Measurements from ENCODE around the gene FRYL. TPM values are rescaled to one million over a fixed set of nuclear protein-coding genes. Genes with fewer than 3 reads are reported as not detected.
A peak's percentile ranks its signal among the peaks of the same experiment; 100 is the strongest.

Gene FRYL
- total and polyA plus RNA-seq, 2 experiments from 2014 or later = 15.7 to 82.3 TPM

GRCh38 chr4:48620831-48621230 lies 159.2 kb downstream of the FRYL start:
- H3K4me2 ChIP-seq = no peak overlapping the region
- no peaks in the 10 kb centered on the region for H3K27me3 ChIP-seq
- no peaks in the 10 kb centered on the region for H3K79me2 ChIP-seq
- H4K20me1 ChIP-seq (ENCODE audit: insufficient read depth, poor library complexity, severe bottlenecking) = no peaks in the 10 kb centered on the region
- no peaks in the 10 kb centered on the region for H3K4me1 ChIP-seq (ENCODE audit: insufficient read depth)
- H3K36me3 ChIP-seq (replicated peaks; ENCODE audit: insufficient read depth, low read depth) = no peaks in the 10 kb centered on the region
- no peaks in the 10 kb centered on the region for H3K9me2 ChIP-seq (replicated peaks; ENCODE audit: insufficient read depth)
- H2AFZ ChIP-seq = no peak overlapping the region
- H3K9me3 ChIP-seq (ENCODE audit: low read depth) = no peaks in the 10 kb centered on the region
- 80% methylated on average over 2 of the region's 2 CpGs for WGBS (ENCODE audit: low lambda C conversion rate, missing lambda C conversion rate)
- no peak for DNase-seq (ENCODE audit: low spot score)
- no peak for TF ChIP-seq CTCF (IDR thresholded peaks at IDR 0.05; ENCODE audit: poor library complexity)
- TF ChIP-seq EZH2 (IDR thresholded peaks at IDR 0.05; ENCODE audit: borderline replicate concordance) = no peak
- no peak for TF ChIP-seq EZH2phosphoT487 (IDR thresholded peaks at IDR 0.05; ENCODE audit: low read depth, severe bottlenecking, unreplicated experiment)
- no peak overlapping the region for H3K27ac ChIP-seq
- no peak overlapping the region for H3K4me3 ChIP-seq

- H3K79me2 ChIP-seq = no peaks in the 10 kb centered on the region
- H3K4me3 ChIP-seq = no peak overlapping the region
- no peaks in the 10 kb centered on the region for H3K27me3 ChIP-seq
- no peak overlapping the region for H3K4me2 ChIP-seq
- no peaks in the 10 kb centered on the region for H3K36me3 ChIP-seq (replicated peaks; ENCODE audit: insufficient read depth, low read depth)
- H3K9me2 ChIP-seq (replicated peaks; ENCODE audit: insufficient read depth) = no peaks in the 10 kb centered on the region
- 87% methylated on average over 1 of the region's 1 CpG for WGBS (ENCODE audit: low lambda C conversion rate, missing lambda C conversion rate)
- H3K4me1 ChIP-seq (ENCODE audit: insufficient read depth) = no peaks in the 10 kb centered on the region
- no peak overlapping the region for H2AFZ ChIP-seq
- no peaks in the 10 kb centered on the region for H4K20me1 ChIP-seq (ENCODE audit: insufficient read depth, poor library complexity, severe bottlenecking)
- no peak for TF ChIP-seq CTCF (IDR thresholded peaks at IDR 0.05; ENCODE audit: poor library complexity)
- TF ChIP-seq EZH2phosphoT487 (IDR thresholded peaks at IDR 0.05; ENCODE audit: low read depth, severe bottlenecking, unreplicated experiment) = no peak
- H3K27ac ChIP-seq = no peak overlapping the region
- H3K9me3 ChIP-seq (ENCODE audit: low read depth) = no peaks in the 10 kb centered on the region
- no peak for DNase-seq (ENCODE audit: low spot score)
Measured at GRCh38 chr4:48620093-48620492, 160.0 kb downstream of the FRYL start.

- H3K36me3 ChIP-seq (replicated peaks; ENCODE audit: insufficient read depth, low read depth) = no peaks in the 10 kb centered on the region
- H2AFZ ChIP-seq = no peak overlapping the region
- H3K9me2 ChIP-seq (replicated peaks; ENCODE audit: insufficient read depth) = no peaks in the 10 kb centered on the region
- H4K20me1 ChIP-seq (ENCODE audit: insufficient read depth, poor library complexity, severe bottlenecking) = no peaks in the 10 kb centered on the region
- no peaks in the 10 kb centered on the region for H3K27me3 ChIP-seq
- H3K27ac ChIP-seq = peak overlapping the region; percentile 72
- H3K9me3 ChIP-seq (ENCODE audit: low read depth) = no peaks in the 10 kb centered on the region
- no peak for DNase-seq (ENCODE audit: low spot score)
- no peak for TF ChIP-seq EZH2phosphoT487 (IDR thresholded peaks at IDR 0.05; ENCODE audit: low read depth, severe bottlenecking, unreplicated experiment)
- TF ChIP-seq EZH2 (IDR thresholded peaks at IDR 0.05; ENCODE audit: borderline replicate concordance) = no peak
- no peak for TF ChIP-seq CTCF (IDR thresholded peaks at IDR 0.05; ENCODE audit: poor library complexity)
- 66% methylated on average over 4 of the region's 4 CpGs for WGBS (ENCODE audit: low lambda C conversion rate, missing lambda C conversion rate)
- H3K4me2 ChIP-seq = peak overlapping the region; percentile 59
- peaks cover 20% of the 10 kb centered on the region for H3K4me1 ChIP-seq (ENCODE audit: insufficient read depth)
- H3K4me3 ChIP-seq = no peak overlapping the region
- H3K79me2 ChIP-seq = no peaks in the 10 kb centered on the region
Measured at GRCh38 chr4:48604527-48604926, 175.6 kb downstream of the FRYL start.

- Histone ChIP-seq H3K4me3 (no peak overlapping the region), H3K27me3 (no peaks in the 10 kb centered on the region), H4K20me1 (ENCODE audit: insufficient read depth, poor library complexity, severe bottlenecking) (no peaks in the 10 kb centered on the region), H3K4me2 (peak overlapping the region; percentile 59), H3K9me3 (ENCODE audit: low read depth) (no peaks in the 10 kb centered on the region), H3K36me3 (replicated peaks; ENCODE audit: insufficient read depth, low read depth) (no peaks in the 10 kb centered on the region), H3K27ac (peak overlapping the region; percentile 72), H3K9me2 (replicated peaks; ENCODE audit: insufficient read depth) (no peaks in the 10 kb centered on the region), H3K79me2 (no peaks in the 10 kb centered on the region), H3K4me1 (ENCODE audit: insufficient read depth) (peaks cover 20% of the 10 kb centered on the region), H2AFZ (no peak overlapping the region)
- TF ChIP-seq EZH2phosphoT487 (IDR thresholded peaks at IDR 0.05; ENCODE audit: low read depth, severe bottlenecking, unreplicated experiment) = no peak
- TF ChIP-seq CTCF (IDR thresholded peaks at IDR 0.05; ENCODE audit: poor library complexity) = no peak
- no peak for TF ChIP-seq EZH2 (IDR thresholded peaks at IDR 0.05; ENCODE audit: borderline replicate concordance)
- DNase-seq (ENCODE audit: low spot score) = no peak
- WGBS (ENCODE audit: low lambda C conversion rate, missing lambda C conversion rate) = 85% methylated on average over 1 of the region's 1 CpG
Measured at GRCh38 chr4:48604041-48604440, 176.0 kb downstream of the FRYL start.

All from hepatocyte (in vitro differentiated cells).